Measurements from ENCODE around the gene TMEM208. TPM values are rescaled to one million over a fixed set of nuclear protein-coding genes. Genes with fewer than 3 reads are reported as not detected.

TMEM208 gene
- polyA plus RNA-seq, 3 donors, result 45.4 to 130 (median 117) TPM

DNA sequence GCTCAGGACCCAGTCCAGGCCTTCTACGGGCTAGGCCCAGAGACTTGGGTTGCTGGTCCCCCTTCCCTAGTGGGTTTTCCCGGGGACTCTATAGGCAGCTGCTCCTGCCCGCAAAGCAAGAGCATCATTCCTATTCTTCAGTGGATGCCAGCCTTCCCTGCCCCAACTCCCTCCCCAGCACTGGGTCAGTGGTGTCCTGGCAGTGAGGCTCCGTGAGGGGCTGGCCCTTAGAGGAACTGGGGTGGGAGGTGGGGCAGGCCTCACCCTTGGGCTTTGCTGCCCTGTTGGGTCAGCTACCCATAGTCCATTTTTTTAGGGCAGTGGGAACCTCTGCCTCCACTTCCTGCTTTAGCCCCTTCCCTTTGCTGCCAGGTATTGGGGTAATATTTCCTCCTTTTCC is 44.5 kb downstream of the TMEM208 start:
- no peak for DNase-seq
- Histone ChIP-seq H3K4me1 (ENCODE audit: control insufficient read depth in 1 of 2, insufficient read depth in 2 of 2, low read length in 2 of 2) (no peaks in the 10 kb centered on the region), H3K9me3 (replicated peaks in 1 of 2; ENCODE audit: control insufficient read depth in 1 of 2, insufficient read depth in 1 of 2, low read length in 2 of 2) (no peaks in the 10 kb centered on the region), H3K4me3 (replicated peaks in 1 of 3; ENCODE audit: low read depth in 2 of 3, low read length in 3 of 3) (no peak overlapping the region), H3K79me2 (ENCODE audit: insufficient read depth, low read length) (no peaks in the 10 kb centered on the region), H3K27me3 (ENCODE audit: control insufficient read depth in 2 of 2, insufficient read depth in 2 of 2, low read length in 2 of 2) (no peaks in the 10 kb centered on the region), H3K27ac (ENCODE audit: low read depth in 1 of 2, low read length in 2 of 2) (no peak overlapping the region), H3K9ac (ENCODE audit: insufficient read depth, low read length, poor library complexity, severe bottlenecking) (no peak overlapping the region), H4K20me1 (ENCODE audit: insufficient read depth, low read length) (no peaks in the 10 kb centered on the region), H3K4me2 (replicated peaks; ENCODE audit: extremely low read depth, low read length, poor library complexity, severe bottlenecking) (no peak overlapping the region), H2AFZ (ENCODE audit: insufficient read depth, low read depth, low read length, poor library complexity, severe bottlenecking) (no peak overlapping the region), H3K36me3 (replicated peaks in 1 of 2; ENCODE audit: control insufficient read depth in 1 of 2, insufficient read depth in 2 of 2, low read length in 2 of 2) (no peaks in the 10 kb centered on the region)
- Mint-ChIP-seq H3K27ac (peak overlapping the region in 1 of 7 donors; percentile 52), H3K36me3 (peaks cover 7 to 9% of the 10 kb centered on the region in 2 donors), H3K4me1 (no peaks in the 10 kb centered on the region), H3K27me3 (ENCODE audit: low read depth in 3 of 3) (peaks cover 2 to 10% (median 8%) of the 10 kb centered on the region in 3 donors), H3K4me3 (no peak overlapping the region), H3K9me3 (no peaks in the 10 kb centered on the region)
- intact Hi-C loops (cut with micrococcal nuclease), result no loop called here
- WGBS (ENCODE audit: insufficient coverage), result 100% methylated on average over 1 of the region's 4 CpGs
- TF ChIP-seq, protein P1, sequence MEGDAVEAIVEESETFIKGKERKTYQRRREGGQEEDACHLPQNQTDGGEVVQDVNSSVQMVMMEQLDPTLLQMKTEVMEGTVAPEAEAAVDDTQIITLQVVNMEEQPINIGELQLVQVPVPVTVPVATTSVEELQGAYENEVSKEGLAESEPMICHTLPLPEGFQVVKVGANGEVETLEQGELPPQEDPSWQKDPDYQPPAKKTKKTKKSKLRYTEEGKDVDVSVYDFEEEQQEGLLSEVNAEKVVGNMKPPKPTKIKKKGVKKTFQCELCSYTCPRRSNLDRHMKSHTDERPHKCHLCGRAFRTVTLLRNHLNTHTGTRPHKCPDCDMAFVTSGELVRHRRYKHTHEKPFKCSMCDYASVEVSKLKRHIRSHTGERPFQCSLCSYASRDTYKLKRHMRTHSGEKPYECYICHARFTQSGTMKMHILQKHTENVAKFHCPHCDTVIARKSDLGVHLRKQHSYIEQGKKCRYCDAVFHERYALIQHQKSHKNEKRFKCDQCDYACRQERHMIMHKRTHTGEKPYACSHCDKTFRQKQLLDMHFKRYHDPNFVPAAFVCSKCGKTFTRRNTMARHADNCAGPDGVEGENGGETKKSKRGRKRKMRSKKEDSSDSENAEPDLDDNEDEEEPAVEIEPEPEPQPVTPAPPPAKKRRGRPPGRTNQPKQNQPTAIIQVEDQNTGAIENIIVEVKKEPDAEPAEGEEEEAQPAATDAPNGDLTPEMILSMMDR (IDR thresholded peaks at IDR 0.05), result no peak

DNA sequence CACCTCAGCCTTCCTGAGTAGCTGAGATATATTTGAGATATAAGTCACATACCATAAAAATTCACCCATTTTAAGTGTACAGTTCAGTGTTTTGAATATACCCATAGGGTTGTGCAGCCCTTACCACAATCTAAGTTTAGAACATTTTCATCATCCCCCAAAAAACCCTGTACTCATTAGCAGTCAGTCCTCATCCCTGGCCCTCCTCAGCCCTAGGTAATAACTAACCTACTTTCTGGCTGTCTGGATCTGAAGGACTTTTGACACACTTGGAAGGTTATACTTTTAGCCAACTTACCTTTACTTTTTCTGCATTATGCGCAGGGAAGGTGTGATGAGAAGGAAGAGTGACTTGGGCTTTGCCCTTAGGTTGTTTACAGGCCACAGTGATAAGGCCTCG is 48.4 kb downstream of the TMEM208 start:
- WGBS (ENCODE audit: insufficient coverage), result no CpG with 5 or more reads among the region's 2 CpGs
- no peak overlapping the region for H2AFZ ChIP-seq (ENCODE audit: insufficient read depth, low read depth, low read length, poor library complexity, severe bottlenecking)
- H3K27ac ChIP-seq (ENCODE audit: low read depth in 1 of 2, low read length in 2 of 2), result no peak overlapping the region
- Mint-ChIP-seq H3K4me3 (no peak overlapping the region), H3K27me3 (ENCODE audit: low read depth in 3 of 3) (peaks cover 0 to 5% (median 4%) of the 10 kb centered on the region in 3 donors), H3K36me3 (peaks cover 16 to 18% of the 10 kb centered on the region in 2 donors), H3K27ac (peak overlapping the region in 2 of 7 donors; percentile 13 to 18), H3K9me3 (no peaks in the 10 kb centered on the region), H3K4me1 (peaks cover 14% of the 10 kb centered on the region)
- H3K27me3 ChIP-seq (ENCODE audit: control insufficient read depth in 2 of 2, insufficient read depth in 2 of 2, low read length in 2 of 2), result no peaks in the 10 kb centered on the region
- H3K36me3 ChIP-seq (replicated peaks in 1 of 2; ENCODE audit: control insufficient read depth in 1 of 2, insufficient read depth in 2 of 2, low read length in 2 of 2), result no peaks in the 10 kb centered on the region
- DNase-seq, result no peak
- no peak overlapping the region for H3K9ac ChIP-seq (ENCODE audit: insufficient read depth, low read length, poor library complexity, severe bottlenecking)
- intact Hi-C loops (cut with micrococcal nuclease), result loop anchor here in 1 of 2 donors (5.0 kb wide), 1 partner anchor 122 kb away; no protein-coding TSS in a partner anchor
- H3K79me2 ChIP-seq (ENCODE audit: insufficient read depth, low read length), result peaks cover 4% of the 10 kb centered on the region
- H4K20me1 ChIP-seq (ENCODE audit: insufficient read depth, low read length), result no peaks in the 10 kb centered on the region
- peaks cover 12 to 20% of the 10 kb centered on the region in 2 donors for H3K4me1 ChIP-seq (ENCODE audit: control insufficient read depth in 1 of 2, insufficient read depth in 2 of 2, low read length in 2 of 2)
- H3K9me3 ChIP-seq (replicated peaks in 1 of 2; ENCODE audit: control insufficient read depth in 1 of 2, insufficient read depth in 1 of 2, low read length in 2 of 2), result no peaks in the 10 kb centered on the region
- TF ChIP-seq, protein P1 (IDR thresholded peaks at IDR 0.05), result no peak
- H3K4me2 ChIP-seq (replicated peaks; ENCODE audit: extremely low read depth, low read length, poor library complexity, severe bottlenecking), result no peak overlapping the region
- no peak overlapping the region for H3K4me3 ChIP-seq (replicated peaks in 1 of 3; ENCODE audit: low read depth in 2 of 3, low read length in 3 of 3)

All from CD14-positive monocyte (primary cell).